Uterus (tissue), 4 donors: ENCODE data around the gene ZBTB14. TPM values are rescaled to one million over a fixed set of nuclear protein-coding genes. Genes with fewer than 3 reads are reported as not detected.

Source experiments
- DNase-seq, 2 donors: peaks; one replicate each; pipeline ENCODE4 v3.0.0-alpha.2; 2019 to 2020
- H3K27ac ChIP-seq, 2 donors: fragments of 200-600 bp; sonication (generic); 1 replicate in 1 of 2; 2 replicates in 1 of 2; pipeline ENCODE4 v1.5.1; 2016 to 2018
- H3K27me3 ChIP-seq, 2 donors: fragments of 200-600 bp; sonication (generic); one replicate each; pipeline ENCODE4 v1.5.1; 2018 to 2019; ENCODE audit warnings: control low read depth in 1 of 2
- H3K36me3 ChIP-seq, 2 donors: fragments of 200-600 bp; sonication (generic); one replicate each; pipeline ENCODE4 v1.5.1; 2019; ENCODE audit warnings: control low read depth in 1 of 2
- H3K4me1 ChIP-seq, 2 donors: fragments of 200-600 bp; sonication (generic); one replicate each; pipeline ENCODE4 v1.5.1; 2018 to 2019; ENCODE audit warnings: control low read depth in 1 of 2
- H3K4me3 ChIP-seq, 2 donors: fragments of 200-600 bp; sonication (generic); 1 replicate in 1 of 2; 2 replicates in 1 of 2; pipeline ENCODE4 v1.5.1; 2018 to 2019; ENCODE audit warnings: mild to moderate bottlenecking in 1 of 2
- H3K9me3 ChIP-seq, 2 donors: fragments of 200-600 bp; sonication (generic); one replicate each; pipeline ENCODE4 v1.5.1; 2019; ENCODE audit warnings: control low read depth in 1 of 2
- POLR2A ChIP-seq, 2 donors: fragments of 450-650 bp; IDR thresholded peaks; one replicate each; pipeline ENCODE4 v1.6.1; 2016; ENCODE audit warnings: antibody characterized with exemption in 2 of 2, mild to moderate bottlenecking in 1 of 2, moderate library complexity in 1 of 2
- intact Hi-C: fragments of 100-400 bp; cut with DNase I; formaldehyde crosslinking; loops from one replicate; pipeline ENCODE4 v1.15.1; 2023; ENCODE audit warnings: low total_unique reads
- total RNA-seq, 4 donors: library from RNA; depleted of rRNA in 3 of 4; stranded (reverse); fragments of >200 nt in 3 of 4; gene quantifications; one replicate each; pipeline versions ENCODE4 v1.1.0 to v1.2.4, GENCODE V29; 2014 to 2023
- TF ChIP-seq, protein P1 (sequence below), 4 experiments: fragments of 200-600 bp in 2 of 4; fragments of 450-650 bp in 2 of 4; sonication (generic) in 2 of 4; IDR thresholded peaks; one replicate each; pipeline ENCODE4 v1.5.1; 2016 to 2019; ENCODE audit warnings: antibody characterized with exemption in 4 of 4, mild to moderate bottlenecking in 2 of 4, moderate library complexity in 1 of 4
- donor health status: DM: yes; HTN: yes; CAD: no.

The ZBTB14 gene
- total RNA-seq, 4 donors from 2014 or later: 2.3 to 28.1 (median 20.9) TPM

DNA sequence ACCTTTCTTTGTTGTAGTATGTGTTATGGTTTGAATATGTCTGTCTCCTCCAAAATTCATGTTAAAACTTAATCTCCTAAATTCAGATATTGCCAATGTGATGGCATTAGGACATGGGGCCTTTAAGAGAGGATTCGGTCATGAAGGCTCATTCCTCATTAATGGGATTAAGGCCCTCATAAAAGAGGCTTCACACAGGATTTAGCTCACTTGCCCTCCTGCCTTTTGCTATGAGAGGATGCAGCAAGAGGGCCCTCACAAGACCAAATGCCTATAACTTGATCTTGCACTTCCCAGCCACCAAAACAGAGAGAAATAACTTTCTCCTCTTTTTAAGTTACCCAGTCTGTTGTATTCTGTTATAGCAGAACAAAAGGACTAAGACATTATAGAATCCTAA is 19.7 kb downstream of the ZBTB14 start:
- intact Hi-C loops: no loop called here
- DNase-seq: no peak
- no peaks in the 10 kb centered on the region for H3K36me3 ChIP-seq
- H3K27me3 ChIP-seq: no peaks in the 10 kb centered on the region
- no peak for TF ChIP-seq POLR2A (IDR thresholded peaks at IDR 0.05)
- TF ChIP-seq, protein P1, sequence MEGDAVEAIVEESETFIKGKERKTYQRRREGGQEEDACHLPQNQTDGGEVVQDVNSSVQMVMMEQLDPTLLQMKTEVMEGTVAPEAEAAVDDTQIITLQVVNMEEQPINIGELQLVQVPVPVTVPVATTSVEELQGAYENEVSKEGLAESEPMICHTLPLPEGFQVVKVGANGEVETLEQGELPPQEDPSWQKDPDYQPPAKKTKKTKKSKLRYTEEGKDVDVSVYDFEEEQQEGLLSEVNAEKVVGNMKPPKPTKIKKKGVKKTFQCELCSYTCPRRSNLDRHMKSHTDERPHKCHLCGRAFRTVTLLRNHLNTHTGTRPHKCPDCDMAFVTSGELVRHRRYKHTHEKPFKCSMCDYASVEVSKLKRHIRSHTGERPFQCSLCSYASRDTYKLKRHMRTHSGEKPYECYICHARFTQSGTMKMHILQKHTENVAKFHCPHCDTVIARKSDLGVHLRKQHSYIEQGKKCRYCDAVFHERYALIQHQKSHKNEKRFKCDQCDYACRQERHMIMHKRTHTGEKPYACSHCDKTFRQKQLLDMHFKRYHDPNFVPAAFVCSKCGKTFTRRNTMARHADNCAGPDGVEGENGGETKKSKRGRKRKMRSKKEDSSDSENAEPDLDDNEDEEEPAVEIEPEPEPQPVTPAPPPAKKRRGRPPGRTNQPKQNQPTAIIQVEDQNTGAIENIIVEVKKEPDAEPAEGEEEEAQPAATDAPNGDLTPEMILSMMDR (IDR thresholded peaks at IDR 0.05): no peak
- no peaks in the 10 kb centered on the region for H3K4me1 ChIP-seq
- H3K4me3 ChIP-seq: no peak overlapping the region
- no peaks in the 10 kb centered on the region for H3K9me3 ChIP-seq
- no peak overlapping the region for H3K27ac ChIP-seq

DNA sequence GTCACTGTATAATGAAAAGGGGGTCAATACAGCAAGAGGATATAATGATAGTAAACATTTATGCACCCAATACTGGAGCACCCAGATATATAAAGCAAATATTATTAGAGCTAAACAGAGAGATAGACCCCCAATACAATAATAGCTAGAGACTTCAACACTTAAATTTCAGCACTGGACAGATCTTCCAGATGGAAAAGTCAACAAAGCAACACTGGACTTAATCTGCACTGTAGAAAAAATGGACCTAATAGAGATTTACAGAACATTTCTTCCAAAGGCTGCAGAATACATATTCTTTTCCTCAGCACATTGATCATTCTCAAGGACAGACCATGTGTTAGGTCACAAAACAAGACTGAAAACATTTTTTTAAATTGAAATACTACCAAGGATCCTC is 26.7 kb downstream of the ZBTB14 start:
- DNase-seq: no peak
- intact Hi-C loops: no loop called here
- Histone ChIP-seq H3K27me3 (no peaks in the 10 kb centered on the region), H3K4me3 (no peak overlapping the region), H3K36me3 (no peaks in the 10 kb centered on the region), H3K4me1 (no peaks in the 10 kb centered on the region), H3K27ac (no peak overlapping the region), H3K9me3 (no peaks in the 10 kb centered on the region)
- no peak for TF ChIP-seq POLR2A (IDR thresholded peaks at IDR 0.05)
- TF ChIP-seq, protein P1 (IDR thresholded peaks at IDR 0.05): no peak

GRCh38 chr18:5266721-5267120 is 28.8 kb downstream of the ZBTB14 start:
- Histone ChIP-seq H3K27me3 (no peaks in the 10 kb centered on the region), H3K4me3 (no peak overlapping the region), H3K4me1 (no peaks in the 10 kb centered on the region), H3K9me3 (no peaks in the 10 kb centered on the region), H3K36me3 (no peaks in the 10 kb centered on the region), H3K27ac (no peak overlapping the region)
- TF ChIP-seq, protein P1 (IDR thresholded peaks at IDR 0.05): no peak
- TF ChIP-seq POLR2A (IDR thresholded peaks at IDR 0.05): no peak
- DNase-seq: no peak
- intact Hi-C loops: no loop called here

- Histone ChIP-seq H3K36me3 (no peaks in the 10 kb centered on the region), H3K4me3 (no peak overlapping the region), H3K9me3 (no peaks in the 10 kb centered on the region), H3K27me3 (no peaks in the 10 kb centered on the region), H3K27ac (no peak overlapping the region), H3K4me1 (no peaks in the 10 kb centered on the region)
- no peak for DNase-seq
- intact Hi-C loops: no loop called here
- TF ChIP-seq, protein P1 (IDR thresholded peaks at IDR 0.05): no peak
- TF ChIP-seq POLR2A (IDR thresholded peaks at IDR 0.05): no peak
Measured at GRCh38 chr18:5253910-5254309, 41.6 kb downstream of the ZBTB14 start.

DNA sequence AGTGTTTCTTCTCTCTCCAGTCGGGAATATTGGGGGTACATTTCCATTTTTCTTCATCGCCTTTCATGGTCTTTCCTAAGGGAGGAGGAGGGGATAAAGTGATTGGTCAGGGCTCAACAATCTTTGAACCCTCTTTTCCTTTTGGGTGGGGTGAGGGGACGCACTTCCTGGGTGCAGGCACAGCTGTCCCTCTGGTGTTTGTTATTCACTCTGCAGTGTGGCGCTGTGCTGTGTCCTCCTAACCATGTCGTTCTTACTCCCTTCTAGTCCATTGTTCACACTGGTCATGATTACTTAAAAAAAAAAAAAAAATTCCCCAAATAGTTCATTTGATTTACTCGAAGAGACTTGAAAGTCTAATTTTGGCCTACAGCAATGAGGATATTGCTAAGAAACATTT is 44.4 kb downstream of the ZBTB14 start:
- H3K9me3 ChIP-seq: no peaks in the 10 kb centered on the region
- TF ChIP-seq POLR2A (IDR thresholded peaks at IDR 0.05): no peak
- TF ChIP-seq, protein P1 (IDR thresholded peaks at IDR 0.05): no peak
- no peak overlapping the region for H3K27ac ChIP-seq
- intact Hi-C loops: no loop called here
- no peak overlapping the region for H3K4me3 ChIP-seq
- H3K36me3 ChIP-seq: no peaks in the 10 kb centered on the region
- H3K27me3 ChIP-seq: no peaks in the 10 kb centered on the region
- H3K4me1 ChIP-seq: no peaks in the 10 kb centered on the region
- DNase-seq: no peak
